ENCODE measurements around the gene LARGE2. TPM values are rescaled to one million over a fixed set of nuclear protein-coding genes. Genes with fewer than 3 reads are reported as not detected.

The LARGE2 gene
- total RNA-seq, 1 donor from 2014 or later, result 39.4 TPM

- no peak for TF ChIP-seq CTCF (IDR thresholded peaks at IDR 0.05; ENCODE audit: unreplicated experiment)
- no peak overlapping the region for H3K27ac Mint-ChIP-seq
- DNase-seq (ENCODE audit: low spot score, unreplicated experiment), result no peak
- H3K4me1 Mint-ChIP-seq (ENCODE audit: low read depth), result peaks cover 9% of the 10 kb centered on the region
- no peaks in the 10 kb centered on the region for H3K9me3 Mint-ChIP-seq (ENCODE audit: low read depth)
- no peaks in the 10 kb centered on the region for H3K27me3 Mint-ChIP-seq
- H3K36me3 Mint-ChIP-seq (ENCODE audit: insufficient read depth), result no peaks in the 10 kb centered on the region
- no peak overlapping the region for H3K4me3 Mint-ChIP-seq (ENCODE audit: low read depth)
These were observed 8.9 kb upstream of the LARGE2 start for GRCh38 chr11:45913514-45913913.

GRCh38 chr11:45913942-45914635, 8.4 kb upstream of the LARGE2 start:
- H3K4me3 Mint-ChIP-seq (ENCODE audit: low read depth), result no peak overlapping the region
- peaks cover 10% of the 10 kb centered on the region for H3K4me1 Mint-ChIP-seq (ENCODE audit: low read depth)
- no peak for TF ChIP-seq CTCF (IDR thresholded peaks at IDR 0.05; ENCODE audit: unreplicated experiment)
- no peak for DNase-seq (ENCODE audit: low spot score, unreplicated experiment)
- H3K36me3 Mint-ChIP-seq (ENCODE audit: insufficient read depth), result no peaks in the 10 kb centered on the region
- H3K27me3 Mint-ChIP-seq, result no peaks in the 10 kb centered on the region
- H3K27ac Mint-ChIP-seq, result no peak overlapping the region
- H3K9me3 Mint-ChIP-seq (ENCODE audit: low read depth), result no peaks in the 10 kb centered on the region

- no peaks in the 10 kb centered on the region for H3K9me3 Mint-ChIP-seq (ENCODE audit: low read depth)
These were observed 7.0 kb upstream of the LARGE2 start for GRCh38 chr11:45915446-45915845.

GRCh38 chr11:45917286-45917622, 5.2 kb upstream of the LARGE2 start:
- TF ChIP-seq CTCF (IDR thresholded peaks at IDR 0.05; ENCODE audit: unreplicated experiment), result no peak
- Mint-ChIP-seq H3K27ac (peak overlapping the region; percentile 98), H3K9me3 (ENCODE audit: low read depth) (no peaks in the 10 kb centered on the region), H3K36me3 (ENCODE audit: insufficient read depth) (no peaks in the 10 kb centered on the region), H3K4me1 (ENCODE audit: low read depth) (peaks cover 22% of the 10 kb centered on the region), H3K27me3 (no peaks in the 10 kb centered on the region), H3K4me3 (ENCODE audit: low read depth) (peak overlapping the region; percentile 95)
- DNase-seq (ENCODE audit: low spot score, unreplicated experiment), result no peak

More at GRCh38 chr11:45915446-45915845, 7.0 kb upstream of the LARGE2 start:
- no peak for TF ChIP-seq CTCF (IDR thresholded peaks at IDR 0.05; ENCODE audit: unreplicated experiment)
- Mint-ChIP-seq H3K4me3 (ENCODE audit: low read depth) (no peak overlapping the region), H3K4me1 (ENCODE audit: low read depth) (peaks cover 14% of the 10 kb centered on the region), H3K27ac (no peak overlapping the region), H3K36me3 (ENCODE audit: insufficient read depth) (no peaks in the 10 kb centered on the region), H3K27me3 (no peaks in the 10 kb centered on the region)
- DNase-seq (ENCODE audit: low spot score, unreplicated experiment), result no peak

GRCh38 chr11:45917623-45918330, 4.7 kb upstream of the LARGE2 start, which contains the start of gene PEX16:
TSS of gene PEX16 (minus strand) at chr11:45917877. CDS start at chr11:45917811, 66 bp downstream.
- no peaks in the 10 kb centered on the region for H3K9me3 Mint-ChIP-seq (ENCODE audit: low read depth)
- H3K4me1 Mint-ChIP-seq (ENCODE audit: low read depth), result peaks cover 22% of the 10 kb centered on the region
- TF ChIP-seq CTCF (IDR thresholded peaks at IDR 0.05; ENCODE audit: unreplicated experiment), result no peak
- peak; percentile 85 for DNase-seq (ENCODE audit: low spot score, unreplicated experiment)
- H3K36me3 Mint-ChIP-seq (ENCODE audit: insufficient read depth), result no peaks in the 10 kb centered on the region
- no peaks in the 10 kb centered on the region for H3K27me3 Mint-ChIP-seq
- peak within 1 kb of the TSS; percentile 95 for H3K4me3 Mint-ChIP-seq (ENCODE audit: low read depth)
- peak within 1 kb of the TSS; percentile 98 for H3K27ac Mint-ChIP-seq

Data from progenitor cell of endocrine pancreas (in vitro differentiated cells).